OCI-LY1 (cell line): ENCODE measurements around the gene F7.

Source experiments
- CTCF ChIP-seq: fragments of 200-600 bp; sonication (generic), shearing (Covaris generic); IDR thresholded peaks from 2 replicates; pipeline ENCODE4 v1.5.1; 2017; ENCODE audit warnings: mild to moderate bottlenecking, antibody characterized with exemption, low read length, moderate library complexity, mixed read lengths
- EZH2 ChIP-seq: fragments of 200-600 bp; sonication (generic), shearing (Covaris generic); IDR thresholded peaks from 2 replicates; pipeline ENCODE4 v1.8.0; 2017; ENCODE audit warnings: borderline replicate concordance, mixed run types, mild to moderate bottlenecking, antibody characterized with exemption, low read length, moderate library complexity, mixed read lengths

- TF ChIP-seq CTCF (no peak), EZH2 (no peak)
Observed at GRCh38 chr13:113103646-113104045, 1.9 kb upstream of the F7 start.
